GM23248 (cell line): Measurements from ENCODE around the gene TTYH1. TPM values are rescaled to one million over a fixed set of nuclear protein-coding genes. Genes with fewer than 3 reads are reported as not detected.
A peak's percentile ranks its signal among the peaks of the same experiment; 100 is the strongest.

Experiments used
- DNase-seq: peaks from one replicate; pipeline ENCODE4 v3.0.0-alpha.2; 2015
- H2AFZ ChIP-seq: fragments of 200-600 bp; sonication (generic); 2 replicates; pipeline ENCODE4 v1.6.1; 2016; ENCODE audit warnings: antibody characterized with exemption
- H3F3A ChIP-seq: fragments of 200-600 bp; sonication (generic); 2 replicates; pipeline ENCODE4 v1.6.1; 2016; ENCODE audit warnings: mild to moderate bottlenecking, antibody characterized with exemption, mixed run types; ENCODE audit not compliant: insufficient read depth
- H3K27ac ChIP-seq: fragments of 200-600 bp; sonication (generic); 2 replicates; pipeline ENCODE4 v1.5.1; 2016; ENCODE audit warnings: mild to moderate bottlenecking
- H3K27me3 ChIP-seq: fragments of 200-600 bp; sonication (generic); replicated peaks from 2 replicates; pipeline ENCODE4 v1.6.1; 2016; ENCODE audit warnings: mild to moderate bottlenecking; ENCODE audit not compliant: insufficient read depth
- H3K36me3 ChIP-seq: fragments of 200-600 bp; sonication (generic); 2 replicates; pipeline ENCODE4 v1.6.1; 2016; ENCODE audit warnings: low read depth, mild to moderate bottlenecking
- H3K4me1 ChIP-seq: fragments of 200-600 bp; sonication (generic); 2 replicates; pipeline ENCODE4 v1.6.1; 2016; ENCODE audit warnings: mild to moderate bottlenecking; ENCODE audit not compliant: insufficient read depth
- H3K4me2 ChIP-seq: fragments of 200-600 bp; sonication (generic); one replicate; pipeline ENCODE4 v1.6.1; 2016; ENCODE audit warnings: mild to moderate bottlenecking; ENCODE audit not compliant: unreplicated experiment
- H3K4me3 ChIP-seq: fragments of 200-600 bp; sonication (generic); 2 replicates; pipeline ENCODE4 v1.5.1; 2016; ENCODE audit warnings: mild to moderate bottlenecking
- H3K79me2 ChIP-seq: fragments of 200-600 bp; sonication (generic); 2 replicates; pipeline ENCODE4 v1.6.1; 2016; ENCODE audit warnings: mild to moderate bottlenecking; ENCODE audit not compliant: insufficient read depth
- H3K9ac ChIP-seq: fragments of 200-600 bp; sonication (generic); 2 replicates; pipeline ENCODE4 v1.6.1; 2016; ENCODE audit warnings: mild to moderate bottlenecking
- H3K9me2 ChIP-seq: fragments of 200-600 bp; sonication (generic); 2 replicates; pipeline ENCODE4 v1.6.1; 2016; ENCODE audit warnings: mixed run types, mild to moderate bottlenecking, moderate library complexity; ENCODE audit not compliant: insufficient read depth
- H3K9me3 ChIP-seq: fragments of 200-600 bp; sonication (generic); one replicate; pipeline ENCODE4 v1.6.1; 2017; ENCODE audit warnings: low read depth
- H4K20me1 ChIP-seq: fragments of 200-600 bp; sonication (generic); 2 replicates; pipeline ENCODE4 v1.6.0; 2016; ENCODE audit not compliant: insufficient read depth
- EZH2 ChIP-seq: fragments of 200-600 bp; sonication (generic); IDR thresholded peaks from 2 replicates; pipeline ENCODE4 v1.6.1; 2018; ENCODE audit warnings: antibody characterized with exemption, mild to moderate bottlenecking; ENCODE audit not compliant: insufficient read depth, poor library complexity, severe bottlenecking
- EZH2phosphoT487 ChIP-seq: fragments of 200-600 bp; sonication (generic); IDR thresholded peaks from 2 replicates; pipeline ENCODE4 v1.6.1; 2018; ENCODE audit warnings: antibody characterized with exemption, moderate library complexity, mild to moderate bottlenecking, low read depth; ENCODE audit not compliant: insufficient read depth
- WGBS, 2 experiments: methylation state at CpG; one replicate each; pipeline ENCODE4 v1.1.6; 2015 to 2017; ENCODE audit warnings: low lambda C conversion rate in 2 of 2, low coverage in 1 of 2; ENCODE audit errors: missing lambda C conversion rate in 2 of 2; 5-methylcytosine and 5-hydroxymethylcytosine counted together
- in situ Hi-C: fragments of 300-500 bp; cut with MboI; formaldehyde crosslinking; loops from 2 replicates; pipeline ENCODE4 v1.15.0; 2020
- polyA plus RNA-seq: library from polyadenylated mRNA; unstranded; fragments of >200 nt; fragmentation: Nextera tagmentation; extraction: Ambion mirVana; gene quantifications from 2 replicates; pipeline ENCODE4 v1.2.1, GENCODE V29; 2016
- total RNA-seq: library from RNA; depleted of rRNA; stranded (reverse); fragments of >200 nt; shearing (Covaris generic); gene quantifications from 2 replicates; pipeline ENCODE4 v1.2.3, GENCODE V29; 2014

TTYH1 gene
- total and polyA plus RNA-seq, 2 experiments from 2014 or later, result 0.05 TPM; not detected in 1

- DNase-seq, result no peak
- Histone ChIP-seq H3K4me2 (no peak overlapping the region), H3K9me3 (no peaks in the 10 kb centered on the region), H3F3A (no peaks in the 10 kb centered on the region), H3K27ac (no peak overlapping the region), H3K4me3 (no peak overlapping the region), H3K9ac (no peak overlapping the region), H3K9me2 (no peaks in the 10 kb centered on the region), H3K79me2 (no peaks in the 10 kb centered on the region), H3K4me1 (no peaks in the 10 kb centered on the region), H3K27me3 (no peaks in the 10 kb centered on the region; the same call in 1 of the 2 replicates), H4K20me1 (no peaks in the 10 kb centered on the region), H2AFZ (no peak overlapping the region), H3K36me3 (no peaks in the 10 kb centered on the region)
- in situ Hi-C loops, result no loop called here
- TF ChIP-seq EZH2phosphoT487 (no peak), EZH2 (no peak)
- 52 to 58% methylated on average over 9 to 11 of the region's 11 CpGs for WGBS, 2 experiments
Observed at GRCh38 chr19:54428323-54429175, 13.3 kb downstream of the TTYH1 start.

DNA sequence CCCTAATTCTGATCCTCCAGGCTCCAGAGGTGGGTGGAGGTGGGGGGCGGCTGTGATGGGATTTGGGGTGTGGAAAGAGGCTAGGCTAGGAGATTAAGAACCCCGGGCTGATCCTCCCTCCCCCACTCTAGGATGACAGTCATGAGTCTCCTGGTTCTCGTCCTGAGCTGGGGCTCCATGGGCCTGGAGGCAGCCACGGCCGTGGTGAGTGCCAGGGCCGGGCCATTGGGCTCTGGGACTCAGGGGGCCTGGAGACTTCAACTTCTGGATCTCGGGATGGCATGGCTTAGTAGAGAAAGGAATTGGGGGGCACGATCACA, 13.9 kb downstream of the TTYH1 start:
- no peaks in the 10 kb centered on the region for H3K4me1 ChIP-seq
- no peaks in the 10 kb centered on the region for H3K9me3 ChIP-seq
- H3K4me3 ChIP-seq, result no peak overlapping the region
- DNase-seq, result no peak
- in situ Hi-C loops, result no loop called here
- H3K27ac ChIP-seq, result no peak overlapping the region
- H3K4me2 ChIP-seq, result no peak overlapping the region
- no peak overlapping the region for H3K9ac ChIP-seq
- no peaks in the 10 kb centered on the region for H3F3A ChIP-seq
- no peaks in the 10 kb centered on the region for H3K79me2 ChIP-seq
- WGBS, 2 experiments, result 15 to 16% methylated on average over 8 of the region's 8 CpGs
- no peak overlapping the region for H2AFZ ChIP-seq
- TF ChIP-seq EZH2phosphoT487 (no peak), EZH2 (no peak)
- H4K20me1 ChIP-seq, result no peaks in the 10 kb centered on the region
- no peaks in the 10 kb centered on the region for H3K36me3 ChIP-seq
- no peaks in the 10 kb centered on the region for H3K9me2 ChIP-seq
- no peaks in the 10 kb centered on the region; the same call in 1 of the 2 replicates for H3K27me3 ChIP-seq

DNA sequence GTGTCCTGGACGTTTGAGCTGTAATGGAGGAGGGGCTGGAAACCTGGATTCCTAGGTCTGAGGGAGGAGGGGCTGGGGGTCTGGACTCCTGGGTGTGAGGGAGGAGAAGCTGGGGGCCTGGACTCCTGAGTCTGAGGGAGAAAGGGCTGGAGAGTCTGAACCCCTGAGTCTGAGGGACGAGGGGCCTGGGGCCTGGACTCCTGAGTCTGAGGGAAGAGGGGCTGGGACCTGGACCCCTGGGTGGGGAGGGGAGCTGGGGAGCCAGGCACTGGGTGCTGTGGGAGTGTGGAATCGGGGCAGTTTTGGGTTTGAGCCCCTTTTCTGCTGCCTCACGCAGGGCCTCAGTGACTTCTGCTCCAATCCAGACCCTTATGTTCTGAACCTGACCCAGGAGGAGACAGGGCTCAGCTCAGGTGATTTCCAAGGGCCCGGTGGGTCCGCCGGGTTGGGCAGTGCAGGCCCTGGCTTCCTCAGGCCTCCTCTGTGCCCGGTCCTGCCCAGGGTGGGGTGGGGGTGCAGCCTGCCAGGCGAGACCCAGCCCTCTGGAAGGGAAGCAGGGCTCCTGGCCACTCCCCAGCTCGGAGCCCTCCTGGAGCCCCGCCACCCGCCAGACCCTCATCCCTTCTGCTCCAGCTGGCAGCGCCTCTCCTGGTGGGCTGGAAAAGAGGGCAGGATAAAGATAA, 14.4 kb downstream of the TTYH1 start:
- H3K27ac ChIP-seq, result no peak overlapping the region
- no peaks in the 10 kb centered on the region for H4K20me1 ChIP-seq
- no peaks in the 10 kb centered on the region for H3K79me2 ChIP-seq
- no peak overlapping the region for H3K9ac ChIP-seq
- no peak for TF ChIP-seq EZH2
- no peak for TF ChIP-seq EZH2phosphoT487
- no peak overlapping the region for H3K4me2 ChIP-seq
- DNase-seq, result no peak
- WGBS, 2 experiments, result 23 to 25% methylated on average over 12 to 13 of the region's 13 CpGs
- H3K4me3 ChIP-seq, result no peak overlapping the region
- no peaks in the 10 kb centered on the region for H3K9me3 ChIP-seq
- no peaks in the 10 kb centered on the region; the same call in 1 of the 2 replicates for H3K27me3 ChIP-seq
- no peak overlapping the region for H2AFZ ChIP-seq
- no peaks in the 10 kb centered on the region for H3K36me3 ChIP-seq
- H3F3A ChIP-seq, result no peaks in the 10 kb centered on the region
- in situ Hi-C loops, result no loop called here
- H3K4me1 ChIP-seq, result no peaks in the 10 kb centered on the region
- H3K9me2 ChIP-seq, result no peaks in the 10 kb centered on the region

DNA sequence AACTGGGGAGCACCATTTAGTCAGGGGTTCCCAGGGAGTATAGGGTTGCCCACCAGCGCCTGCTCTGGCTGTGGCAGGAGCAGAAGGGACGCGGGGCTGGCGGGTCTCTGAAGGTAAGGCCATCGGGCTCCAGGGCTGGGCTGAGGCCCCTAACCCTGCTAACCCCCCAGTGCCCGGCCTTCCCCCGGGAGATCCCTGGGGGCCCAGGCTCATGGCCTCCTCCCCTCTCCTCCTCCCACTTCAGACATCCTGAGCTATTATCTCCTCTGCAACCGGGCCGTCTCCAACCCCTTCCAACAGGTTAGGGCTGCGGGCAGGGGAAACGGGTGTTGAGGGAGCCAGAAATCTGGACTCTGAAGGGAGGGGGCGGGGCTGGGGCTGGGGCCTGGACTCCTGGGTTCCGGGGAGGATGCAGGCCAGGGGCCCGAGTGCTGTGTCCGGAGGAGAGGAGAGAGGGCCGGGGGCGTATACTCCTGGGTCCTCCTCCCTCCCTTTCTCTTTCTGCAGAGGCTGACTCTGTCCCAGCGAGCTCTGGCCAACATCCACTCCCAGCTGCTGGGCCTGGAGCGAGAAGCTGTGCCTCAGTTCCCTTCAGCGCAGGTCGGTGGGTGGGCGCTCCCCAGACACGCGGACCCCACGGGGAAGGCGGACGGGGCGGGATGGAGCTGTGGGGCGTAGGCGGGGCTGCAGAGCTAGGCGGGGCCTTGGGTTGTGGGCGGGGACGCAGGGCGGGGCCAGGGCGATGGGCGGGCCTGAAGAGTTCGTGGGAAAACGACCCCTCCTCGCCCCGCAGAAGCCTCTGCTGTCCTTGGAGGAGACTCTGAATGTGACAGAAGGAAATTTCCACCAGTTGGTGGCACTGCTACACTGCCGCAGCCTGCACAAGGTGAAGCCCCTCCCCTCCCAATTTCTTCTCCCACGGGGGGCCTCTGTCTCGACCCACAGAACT, 15.3 kb downstream of the TTYH1 start:
- no peaks in the 10 kb centered on the region for H3K9me2 ChIP-seq
- 6 to 11% methylated on average over 25 to 43 of the region's 43 CpGs for WGBS, 2 experiments
- H3K9me3 ChIP-seq, result no peaks in the 10 kb centered on the region
- no peaks in the 10 kb centered on the region for H3F3A ChIP-seq
- H3K36me3 ChIP-seq, result no peaks in the 10 kb centered on the region
- H3K27ac ChIP-seq, result no peak overlapping the region
- no peak overlapping the region for H3K9ac ChIP-seq
- TF ChIP-seq EZH2 (no peak), EZH2phosphoT487 (no peak)
- H3K4me3 ChIP-seq, result no peak overlapping the region
- peak; percentile 55 for DNase-seq
- no peaks in the 10 kb centered on the region for H3K79me2 ChIP-seq
- in situ Hi-C loops, result no loop called here
- H4K20me1 ChIP-seq, result no peaks in the 10 kb centered on the region
- no peak overlapping the region for H3K4me2 ChIP-seq
- no peaks in the 10 kb centered on the region for H3K4me1 ChIP-seq
- no peaks in the 10 kb centered on the region; the same call in 1 of the 2 replicates for H3K27me3 ChIP-seq
- no peak overlapping the region for H2AFZ ChIP-seq
